Erythroblast (primary cell): ENCODE results near the gene LRRC70.

Experiments
- GATA1 ChIP-seq: IDR thresholded peaks from 2 replicates; pipeline ENCODE4 v1.6.1; 2011; ENCODE audit warnings: low read depth, mild to moderate bottlenecking, control low read depth, low read length, moderate library complexity
- POLR2A ChIP-seq: IDR thresholded peaks from 2 replicates; pipeline ENCODE4 v1.6.1; 2011; ENCODE audit warnings: mild to moderate bottlenecking, low read length

DNA sequence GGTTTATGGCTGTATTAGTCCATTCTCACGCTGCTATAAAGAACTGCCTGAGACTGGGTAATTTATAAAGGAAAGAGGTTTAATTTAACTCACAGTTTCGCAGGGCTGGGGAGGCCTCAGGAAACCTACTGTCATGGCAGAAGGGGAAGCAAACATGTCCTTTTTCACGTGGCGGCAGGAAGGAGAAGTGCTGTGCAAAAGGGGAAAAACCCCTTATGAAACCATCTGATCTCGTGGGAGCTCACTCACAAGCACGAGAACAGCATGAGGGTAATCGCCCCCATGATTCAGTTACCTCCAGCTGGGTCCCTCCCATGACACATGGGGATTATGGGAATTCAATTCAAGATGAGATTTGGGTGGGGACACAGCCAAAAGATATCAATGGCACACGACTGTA lies 13.9 kb downstream of the LRRC70 start:
- no peak for TF ChIP-seq POLR2A
- no peak for TF ChIP-seq GATA1
